DND-41 (cell line): ENCODE data around the gene IKBKE.

Experiments
- ATAC-seq: fragments of 200-7000 bp; cut with Tn5 transposase; 3 replicates; pipeline ENCODE4 v1.9.1; 2021; ENCODE audit warnings: low read depth; ENCODE audit not compliant: insufficient read depth
- DNase-seq: peaks from one replicate; pipeline ENCODE4 v3.0.0-alpha.2; 2020
- H2AFZ ChIP-seq: 2 replicates; pipeline ENCODE4 v1.6.0; 2012; ENCODE audit warnings: low read depth, low read length
- H3K27ac ChIP-seq: 2 replicates; pipeline ENCODE4 v1.5.1; 2012; ENCODE audit warnings: low read length, inconsistent platforms
- H3K27me3 ChIP-seq: fragments of 200-600 bp; sonication (generic); 2 replicates; pipeline ENCODE4 v1.6.0; 2012; ENCODE audit warnings: low read length, mild to moderate bottlenecking, inconsistent platforms; ENCODE audit not compliant: insufficient read depth, poor library complexity
- H3K36me3 ChIP-seq: 2 replicates; pipeline ENCODE4 v1.5.1; 2012; ENCODE audit warnings: low read length, inconsistent platforms; ENCODE audit not compliant: insufficient read depth
- H3K4me1 ChIP-seq: 2 replicates; pipeline ENCODE4 v1.5.1; 2012; ENCODE audit warnings: mild to moderate bottlenecking, low read length; ENCODE audit not compliant: insufficient read depth
- H3K4me2 ChIP-seq: 2 replicates; pipeline ENCODE4 v1.6.0; 2012; ENCODE audit warnings: mild to moderate bottlenecking, moderate library complexity, low read length, inconsistent platforms; ENCODE audit not compliant: insufficient read depth
- H3K4me3 ChIP-seq, 2 experiments: fragments of 200-600 bp in 1 of 2; shearing (Covaris generic) in 1 of 2; 2 replicates each; pipeline ENCODE4 v1.5.1; 2012 to 2016; ENCODE audit warnings: inconsistent platforms in 2 of 2, low read length in 2 of 2, mild to moderate bottlenecking in 2 of 2, low read depth in 1 of 2, moderate library complexity in 1 of 2
- H3K79me2 ChIP-seq: 2 replicates; pipeline ENCODE4 v1.6.0; 2012; ENCODE audit warnings: low read length, inconsistent platforms; ENCODE audit not compliant: insufficient read depth
- H3K9ac ChIP-seq: 2 replicates; pipeline ENCODE4 v1.6.0; 2012; ENCODE audit warnings: low read depth, mild to moderate bottlenecking, inconsistent platforms, low read length, moderate library complexity
- H3K9me3 ChIP-seq: 2 replicates; pipeline ENCODE4 v1.5.1; 2012; ENCODE audit warnings: low read length, moderate library complexity, mild to moderate bottlenecking, inconsistent platforms; ENCODE audit not compliant: insufficient read depth, severe bottlenecking
- H4K20me1 ChIP-seq: 2 replicates; pipeline ENCODE4 v1.6.0; 2012; ENCODE audit warnings: low read length; ENCODE audit not compliant: insufficient read depth
- CTCF ChIP-seq: IDR thresholded peaks from 2 replicates; pipeline ENCODE4 v1.5.1; 2012; ENCODE audit warnings: borderline replicate concordance, low read length, moderate library complexity, mild to moderate bottlenecking; ENCODE audit not compliant: poor library complexity, severe bottlenecking; ENCODE audit errors: extremely low read depth
- EZH2 ChIP-seq: IDR thresholded peaks from 3 replicates; pipeline ENCODE4 v1.6.1; 2012; ENCODE audit warnings: borderline replicate concordance, low read depth, mild to moderate bottlenecking, moderate library complexity, low read length, inconsistent platforms; ENCODE audit not compliant: severe bottlenecking

The IKBKE gene

GRCh38 chr1:206502403-206502802, 32.1 kb downstream of the IKBKE start:
- ATAC-seq (no peak), DNase-seq (no peak)
- no peaks in the 10 kb centered on the region for H4K20me1 ChIP-seq
- H3K36me3 ChIP-seq, result no peaks in the 10 kb centered on the region
- no peak overlapping the region for H2AFZ ChIP-seq
- H3K4me2 ChIP-seq, result no peak overlapping the region
- H3K27ac ChIP-seq, result no peak overlapping the region
- no peak overlapping the region for H3K4me3 ChIP-seq
- no peak overlapping the region for H3K9ac ChIP-seq
- no peak for TF ChIP-seq CTCF
- no peak for TF ChIP-seq EZH2
- H3K9me3 ChIP-seq, result no peaks in the 10 kb centered on the region
- H3K27me3 ChIP-seq, result no peaks in the 10 kb centered on the region
- H3K4me1 ChIP-seq, result no peaks in the 10 kb centered on the region
- H3K79me2 ChIP-seq, result no peaks in the 10 kb centered on the region

GRCh38 chr1:206502812-206503211, 32.5 kb downstream of the IKBKE start:
- H3K27ac ChIP-seq, result no peak overlapping the region
- no peak overlapping the region for H3K9ac ChIP-seq
- H3K9me3 ChIP-seq, result no peaks in the 10 kb centered on the region
- H3K79me2 ChIP-seq, result no peaks in the 10 kb centered on the region
- H2AFZ ChIP-seq, result no peak overlapping the region
- H3K4me1 ChIP-seq, result no peaks in the 10 kb centered on the region
- TF ChIP-seq CTCF, result no peak
- TF ChIP-seq EZH2, result no peak
- H4K20me1 ChIP-seq, result no peaks in the 10 kb centered on the region
- DNase-seq (no peak), ATAC-seq (no peak)
- H3K36me3 ChIP-seq, result no peaks in the 10 kb centered on the region
- H3K4me2 ChIP-seq, result no peak overlapping the region
- no peak overlapping the region for H3K4me3 ChIP-seq
- no peaks in the 10 kb centered on the region for H3K27me3 ChIP-seq

- no peak for TF ChIP-seq EZH2
- TF ChIP-seq CTCF, result no peak
- Histone ChIP-seq H4K20me1 (no peaks in the 10 kb centered on the region), H3K36me3 (no peaks in the 10 kb centered on the region), H3K4me2 (no peak overlapping the region), H3K9ac (no peak overlapping the region), H3K27ac (no peak overlapping the region), H3K9me3 (no peaks in the 10 kb centered on the region), H2AFZ (no peak overlapping the region), H3K79me2 (no peaks in the 10 kb centered on the region), H3K4me3 (no peak overlapping the region), H3K4me1 (no peaks in the 10 kb centered on the region), H3K27me3 (no peaks in the 10 kb centered on the region)
- ATAC-seq (no peak), DNase-seq (no peak)
Measured at GRCh38 chr1:206503591-206504362, 33.5 kb downstream of the IKBKE start.

- ATAC-seq, result no peak
- Histone ChIP-seq H3K9ac (no peak overlapping the region), H3K4me3 (no peak overlapping the region), H3K9me3 (no peaks in the 10 kb centered on the region), H3K36me3 (no peaks in the 10 kb centered on the region), H3K27me3 (peaks cover 2% of the 10 kb centered on the region), H3K27ac (no peak overlapping the region), H3K4me2 (no peak overlapping the region), H4K20me1 (no peaks in the 10 kb centered on the region), H3K79me2 (no peaks in the 10 kb centered on the region), H3K4me1 (no peaks in the 10 kb centered on the region), H2AFZ (no peak overlapping the region)
- no peak for DNase-seq
- TF ChIP-seq EZH2 (no peak), CTCF (no peak)
Measured at GRCh38 chr1:206504363-206504713, 34.1 kb downstream of the IKBKE start.
